ENCODE results near the gene RPS6KA2.
A peak's percentile ranks its signal among the peaks of the same experiment; 100 is the strongest.

RPS6KA2 gene

DNA sequence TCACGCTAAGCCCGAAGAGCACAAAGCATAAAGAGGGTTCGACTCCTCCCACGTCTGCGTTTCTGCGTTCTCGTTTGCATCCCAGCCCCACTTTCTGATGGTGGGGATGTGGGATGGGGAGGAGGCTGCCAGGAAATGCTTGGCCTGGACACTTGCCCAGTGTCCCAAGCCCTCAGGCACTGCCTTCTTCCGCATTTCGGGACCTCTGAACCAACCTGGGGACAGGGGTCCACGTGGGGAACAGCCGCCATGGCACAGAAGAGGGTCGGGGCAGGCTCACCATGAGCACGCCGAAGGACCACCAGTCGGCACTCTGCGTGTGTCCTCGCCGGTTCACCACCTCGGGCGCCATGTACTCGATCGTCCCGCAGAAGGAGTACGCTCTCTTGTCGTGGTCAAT is 128.8 kb downstream of the RPS6KA2 start:
- DNase-seq = no peak

DNA sequence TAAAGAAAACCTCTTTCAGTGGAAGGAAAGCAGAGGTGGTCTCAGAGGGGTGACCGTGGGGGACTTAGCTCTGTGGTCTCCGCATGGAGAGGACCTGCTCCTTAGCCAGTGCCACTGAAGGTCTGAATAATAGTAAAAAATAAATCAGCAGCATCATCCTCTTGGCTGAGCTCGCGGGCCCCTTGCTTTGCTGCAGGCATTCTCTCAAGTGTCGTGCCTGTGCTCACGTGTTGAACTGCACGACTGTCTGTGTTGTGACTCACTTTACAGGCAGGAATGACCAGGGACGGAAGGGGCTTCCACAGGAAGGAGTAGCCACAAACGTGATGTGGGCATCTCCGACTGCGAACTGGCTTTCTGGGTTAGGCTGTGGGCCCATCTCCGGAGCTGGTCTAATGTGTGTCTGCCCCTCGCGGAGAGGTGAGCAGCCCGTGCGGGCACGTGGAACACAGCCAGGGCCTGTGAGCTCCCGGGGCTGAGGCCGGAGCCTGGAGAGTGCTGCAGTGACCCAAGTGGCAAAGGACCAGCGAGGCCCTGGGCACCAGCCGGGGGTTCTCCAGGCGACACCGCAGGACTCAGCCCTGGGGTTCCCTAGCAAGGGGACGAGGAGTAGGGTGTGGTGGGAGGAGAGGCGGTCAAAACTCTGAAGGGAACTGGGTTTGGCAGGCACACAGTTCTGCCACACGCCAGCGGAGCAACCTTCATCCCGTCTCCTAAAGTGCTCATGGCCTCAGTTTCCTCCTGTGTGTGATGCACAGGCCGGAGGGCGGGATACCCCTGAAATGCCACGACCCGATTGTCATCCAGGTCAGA is 129.8 kb downstream of the RPS6KA2 start:
- no peak for DNase-seq

DNA sequence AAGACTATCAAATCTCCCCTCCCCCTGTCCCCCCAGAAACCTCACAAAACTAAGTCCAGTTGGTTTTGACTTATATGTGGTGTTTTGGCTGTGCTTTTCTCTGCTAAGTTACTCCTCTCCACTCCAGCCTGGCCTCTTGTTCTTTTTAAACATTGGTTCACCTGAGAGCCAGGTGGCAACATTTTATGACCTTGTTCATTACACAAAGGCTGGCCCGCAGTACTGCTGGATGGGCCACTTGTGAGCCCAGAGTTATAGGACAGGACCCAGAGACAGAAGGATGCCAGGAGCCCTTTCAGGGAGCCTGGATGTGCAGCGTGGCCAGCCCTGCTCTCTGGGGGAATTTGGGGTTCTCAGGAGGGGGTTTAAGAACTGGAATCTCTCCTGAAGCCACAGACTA is 130.6 kb downstream of the RPS6KA2 start:
- no peak for DNase-seq

DNA sequence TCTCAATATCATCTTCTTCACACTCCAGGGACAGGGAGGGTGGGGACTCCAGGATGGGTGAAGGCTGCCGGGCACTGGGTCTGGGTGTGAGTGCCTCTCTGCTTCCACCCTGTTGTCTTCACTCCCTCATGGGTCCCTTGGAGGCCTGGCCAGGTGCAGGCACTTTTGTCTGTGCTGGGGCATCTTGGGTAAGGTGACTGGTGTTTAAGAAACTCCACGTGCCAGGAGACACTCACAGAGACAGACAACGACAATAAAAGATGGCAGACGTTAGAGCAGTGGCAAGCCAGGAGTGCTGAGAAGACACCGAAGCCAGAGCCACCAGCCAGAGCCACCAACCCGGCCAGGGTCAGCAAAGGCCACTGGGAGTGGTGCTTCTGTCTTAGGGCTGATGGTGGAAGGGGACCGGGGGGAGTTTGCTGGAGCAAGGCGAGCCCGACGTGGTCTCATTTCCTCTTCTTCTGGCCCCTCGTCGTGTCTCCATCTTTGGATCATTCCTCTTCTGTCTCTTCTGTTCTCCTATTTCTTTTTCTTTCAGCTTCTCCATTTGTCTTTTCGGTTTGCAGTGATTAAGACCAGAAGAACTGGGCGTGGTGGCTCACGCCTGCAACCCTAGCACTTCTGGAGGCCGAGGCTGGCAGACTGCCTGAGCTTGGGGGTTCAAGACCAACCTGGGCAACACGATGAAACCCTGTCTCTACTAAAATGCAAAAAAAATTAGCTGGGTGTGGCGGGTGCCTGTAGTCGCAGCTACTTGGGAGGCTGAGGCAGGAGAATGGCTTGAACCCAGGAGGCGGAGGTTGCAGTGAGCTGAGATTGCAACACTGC is 131.3 kb downstream of the RPS6KA2 start:
- no peak for DNase-seq

DNA sequence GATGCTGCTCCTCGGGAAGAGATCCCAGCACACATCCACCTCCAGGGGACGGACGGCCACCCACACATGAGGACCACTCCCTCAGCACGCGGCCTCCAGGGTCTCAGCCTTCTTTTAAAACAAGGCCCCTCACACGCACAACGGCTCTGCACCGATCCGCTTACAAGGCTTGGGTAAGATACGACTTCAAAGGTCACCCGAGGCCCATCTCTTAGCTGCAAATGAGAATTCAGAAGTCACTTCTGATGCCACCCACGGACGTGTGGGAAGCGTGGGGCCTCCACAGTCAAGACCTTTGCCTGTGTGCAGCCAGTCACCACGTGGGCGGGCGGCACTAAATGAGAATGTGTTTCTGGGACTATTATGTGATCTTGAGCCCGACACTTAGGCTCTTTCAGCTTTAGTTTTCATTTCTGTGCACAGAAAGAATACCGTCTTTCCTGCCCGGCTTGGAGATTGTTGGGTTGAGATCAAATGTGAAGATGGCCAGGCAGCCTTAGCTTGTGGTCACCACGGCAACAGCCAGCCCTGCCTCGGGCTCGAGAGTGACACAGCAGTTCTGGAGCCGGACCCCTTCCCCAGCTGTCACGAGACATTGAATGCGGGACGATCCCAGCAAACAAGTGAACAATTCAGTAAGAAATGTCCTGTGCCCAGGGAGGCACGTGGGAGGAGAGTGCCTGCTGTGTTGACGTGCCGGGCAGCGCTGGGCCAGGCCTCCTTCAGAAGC is 132.1 kb downstream of the RPS6KA2 start:
- DNase-seq = peak; percentile 32

DNA sequence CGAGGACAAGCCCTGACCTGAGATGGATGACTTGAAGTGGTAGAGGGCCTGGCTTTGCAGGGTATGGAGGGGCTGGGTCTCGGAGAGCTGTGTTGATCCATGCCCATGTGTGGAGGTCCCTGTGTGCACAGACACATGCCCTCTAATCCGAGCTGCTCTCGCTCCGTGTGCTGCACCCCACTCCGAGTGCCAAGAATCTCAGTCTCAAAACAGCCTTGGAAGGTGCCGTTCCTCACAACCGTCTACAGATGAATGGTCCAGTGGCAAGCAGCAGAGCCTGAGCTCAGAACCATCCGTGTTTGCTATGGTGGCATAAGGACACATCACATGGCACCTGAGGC is 133.0 kb downstream of the RPS6KA2 start:
- no peak for DNase-seq

DNA sequence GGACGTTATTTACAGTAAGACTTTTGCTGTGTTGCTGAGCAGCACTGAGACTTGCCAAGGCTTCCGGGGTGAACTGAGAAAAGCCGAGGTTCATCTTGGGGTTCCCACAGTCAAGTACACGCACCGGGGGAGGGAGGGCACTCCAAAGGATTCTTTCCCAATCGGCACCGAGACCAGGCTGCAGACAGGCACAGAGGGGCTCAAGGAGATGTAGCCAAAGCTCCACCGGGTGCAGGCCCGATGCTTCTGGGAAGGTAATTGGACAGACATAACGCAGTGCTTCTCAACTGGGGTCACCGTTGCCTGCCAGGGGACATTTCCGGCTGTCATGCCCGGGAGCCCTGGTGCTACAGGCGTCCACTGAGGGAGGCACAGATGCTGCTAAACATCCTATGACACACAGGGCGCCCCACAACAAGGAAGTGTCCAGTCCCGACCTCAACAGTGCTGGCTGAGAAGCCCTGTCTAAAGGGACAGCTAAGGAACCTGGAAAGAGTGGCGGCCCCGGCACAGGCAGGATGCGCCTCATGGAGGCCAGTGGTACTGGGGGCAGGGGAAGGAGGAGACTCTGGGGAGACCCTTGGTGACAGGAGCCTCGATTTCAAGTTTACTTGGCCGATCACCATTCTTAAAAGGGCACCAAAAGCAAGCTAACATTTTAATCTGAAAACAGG is 133.5 kb downstream of the RPS6KA2 start:
- DNase-seq = no peak

DNA sequence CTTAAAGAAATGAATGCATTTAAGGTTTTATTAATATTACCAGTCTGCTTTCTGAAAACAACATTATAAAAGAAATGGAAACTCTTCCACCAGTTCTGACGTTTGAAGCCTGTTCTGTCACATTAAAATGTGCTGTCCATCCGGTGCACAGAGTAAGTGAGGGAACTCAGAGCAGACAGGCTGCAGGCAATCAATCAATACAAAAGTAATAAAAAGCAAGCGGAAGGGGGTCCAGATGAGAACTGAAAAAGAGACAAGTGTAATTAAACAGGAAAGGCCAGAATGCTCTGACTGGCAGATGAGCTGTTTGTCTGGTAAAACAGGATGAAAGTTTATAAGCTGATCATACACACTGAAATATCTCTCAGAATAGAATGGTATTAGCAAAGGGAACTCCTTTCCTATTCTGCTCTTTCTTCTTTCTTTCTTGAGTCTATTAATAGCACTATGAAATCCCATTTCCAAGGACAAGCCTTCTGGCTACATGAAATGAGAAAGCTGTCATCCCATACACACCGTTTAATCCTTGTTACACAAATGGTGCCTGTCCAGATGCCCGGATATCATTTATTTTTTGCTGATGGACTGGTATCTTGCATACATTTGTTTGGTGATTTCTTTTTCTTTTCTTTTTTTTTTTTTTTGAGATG is 134.8 kb downstream of the RPS6KA2 start:
- DNase-seq = no peak

DNA sequence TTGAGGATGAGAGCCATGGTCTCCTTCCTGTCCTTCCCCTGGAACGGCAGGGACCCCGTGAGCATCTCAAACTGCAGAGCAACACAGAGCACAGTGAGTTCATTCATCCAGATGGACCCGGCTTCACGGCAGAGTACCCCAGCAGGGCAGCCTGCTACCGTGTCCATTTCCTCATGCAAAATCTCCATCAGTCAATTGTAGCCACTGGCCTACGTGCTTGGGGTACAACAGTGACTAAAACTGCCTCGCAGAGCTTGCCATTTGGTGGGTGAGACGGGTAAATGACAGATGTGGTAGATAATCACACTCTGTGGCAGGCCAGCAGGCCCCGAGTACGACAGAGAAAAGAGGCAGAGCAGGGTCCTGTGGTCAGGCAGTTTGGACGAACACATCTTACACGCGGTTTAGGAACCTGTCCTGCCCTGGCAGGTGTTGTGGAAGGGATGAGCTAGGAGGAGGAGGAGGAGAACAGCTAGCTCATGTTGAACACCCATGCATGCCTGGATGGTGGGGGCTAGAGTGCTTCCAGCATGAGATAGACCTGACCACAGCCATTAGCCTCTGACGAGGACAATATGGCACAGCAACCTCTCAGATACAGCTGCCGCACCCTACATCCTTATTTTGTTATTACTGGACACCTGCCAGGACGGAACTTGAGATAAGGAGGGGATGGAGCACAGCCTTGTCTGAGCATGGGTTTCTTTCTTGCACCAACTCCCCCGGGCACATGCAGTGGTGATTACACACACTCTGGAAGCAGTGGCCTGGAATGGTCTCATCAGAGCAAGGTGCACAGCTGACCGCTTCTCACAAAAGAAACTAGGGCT is 136.2 kb downstream of the RPS6KA2 start:
- DNase-seq = no peak

DNA sequence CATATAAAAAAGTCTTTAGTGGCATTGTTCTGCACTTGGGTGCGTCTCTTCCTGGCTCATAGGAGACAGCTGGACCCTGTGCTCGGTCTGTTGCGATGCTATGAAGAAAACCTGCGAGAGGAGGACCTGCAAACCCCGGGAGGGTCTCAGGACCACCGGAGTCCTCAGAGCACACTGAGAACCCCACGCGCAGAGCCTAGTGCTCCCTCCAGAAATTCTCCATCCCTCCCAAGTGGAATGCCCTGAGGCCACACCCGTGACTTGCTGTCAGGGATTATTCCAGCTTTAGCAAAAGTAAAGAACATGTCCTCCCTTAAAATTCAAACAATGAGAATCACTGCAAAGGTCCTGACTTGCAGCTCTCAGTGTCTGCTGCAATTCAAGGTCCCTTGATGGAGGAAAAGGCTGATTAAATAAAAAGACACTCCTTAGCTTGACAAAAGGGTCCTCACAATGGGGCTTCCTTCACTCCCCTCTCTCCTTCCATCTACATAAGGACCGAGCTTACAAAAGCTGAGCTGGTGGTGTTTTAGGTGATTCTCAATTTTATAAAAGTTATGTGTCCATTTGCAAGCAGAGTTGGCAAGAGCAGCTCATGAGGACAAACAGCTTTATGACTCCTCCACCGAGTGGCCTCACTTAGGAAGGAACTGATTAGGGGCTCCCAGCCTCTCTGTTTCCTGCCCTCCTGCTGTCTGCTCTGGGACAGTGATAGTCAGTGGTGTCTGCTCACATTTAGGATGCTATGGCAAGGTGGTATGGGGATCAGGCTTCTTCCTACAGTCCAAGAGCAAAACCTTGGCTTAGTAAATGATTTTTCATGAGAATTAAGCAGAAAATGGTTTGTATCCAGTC is 137.5 kb downstream of the RPS6KA2 start:
- no peak for DNase-seq

DNA sequence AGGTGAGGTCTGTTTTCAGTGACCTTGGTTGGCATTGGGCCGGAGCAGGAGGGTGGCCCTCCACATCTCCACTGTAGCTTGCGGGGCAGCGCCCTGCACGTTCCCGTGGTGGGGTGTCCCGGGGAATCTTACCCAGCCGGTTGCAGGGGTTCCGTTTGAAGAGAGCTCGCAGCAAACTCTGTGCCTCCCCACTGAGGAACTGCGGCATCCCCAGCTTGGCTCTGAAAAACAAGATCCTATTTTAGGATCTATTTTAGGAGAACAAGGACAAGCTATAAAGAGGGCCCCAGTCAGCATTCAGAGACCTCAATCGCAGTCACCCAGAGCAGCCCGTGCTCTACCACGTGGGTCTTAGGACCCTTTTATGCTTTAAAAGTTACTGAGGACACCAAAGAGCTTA is 138.3 kb downstream of the RPS6KA2 start:
- DNase-seq = no peak

DNA sequence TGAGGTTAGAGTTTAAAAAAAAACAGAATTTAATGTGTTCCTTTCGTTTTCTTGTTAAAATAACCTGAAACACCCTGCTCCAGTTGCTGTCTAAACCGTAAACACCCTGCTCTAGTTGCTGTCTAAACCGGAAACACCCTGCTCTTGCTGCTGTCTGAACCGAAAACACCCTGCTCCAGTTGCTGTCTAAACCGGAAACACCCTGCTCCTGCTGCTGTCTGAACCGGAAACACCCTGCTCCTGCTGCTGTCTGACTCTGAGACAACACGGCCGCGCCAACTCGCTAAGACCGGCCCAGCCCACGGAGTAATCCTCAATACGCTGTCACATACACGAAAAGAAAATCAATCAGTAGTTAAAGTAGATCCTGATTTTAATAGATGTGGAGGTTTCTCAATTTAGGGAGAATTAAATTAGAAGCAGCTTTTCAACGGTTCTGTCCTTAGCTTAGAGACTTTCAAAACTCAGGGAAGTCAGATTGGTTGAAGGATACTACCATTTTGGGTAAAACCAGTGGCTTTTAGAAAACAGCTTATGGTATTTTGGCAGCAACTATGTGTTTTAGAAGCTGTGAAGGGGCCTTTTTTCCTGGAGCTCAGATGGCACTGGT is 138.9 kb downstream of the RPS6KA2 start:
- peak; percentile 61 for DNase-seq

DNA sequence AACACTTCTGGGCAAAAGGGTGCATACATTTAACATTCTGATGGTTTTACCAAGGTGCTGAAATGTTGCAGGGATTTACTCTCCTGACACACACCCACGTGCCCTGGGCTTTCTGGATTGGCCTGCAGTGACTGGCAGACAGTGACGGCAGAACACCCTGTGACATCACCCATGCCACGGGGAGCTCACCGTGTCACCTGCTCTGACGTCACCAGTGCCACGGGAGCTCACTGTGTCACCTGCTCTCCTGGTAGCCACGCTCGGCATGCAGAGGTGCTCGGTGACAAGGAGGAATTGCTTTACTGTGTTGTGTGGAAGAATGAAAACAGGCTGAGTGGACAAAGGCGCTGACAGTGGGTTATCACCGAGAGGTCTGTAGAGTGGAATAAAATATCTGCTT is 139.9 kb downstream of the RPS6KA2 start:
- no peak for DNase-seq

DNA sequence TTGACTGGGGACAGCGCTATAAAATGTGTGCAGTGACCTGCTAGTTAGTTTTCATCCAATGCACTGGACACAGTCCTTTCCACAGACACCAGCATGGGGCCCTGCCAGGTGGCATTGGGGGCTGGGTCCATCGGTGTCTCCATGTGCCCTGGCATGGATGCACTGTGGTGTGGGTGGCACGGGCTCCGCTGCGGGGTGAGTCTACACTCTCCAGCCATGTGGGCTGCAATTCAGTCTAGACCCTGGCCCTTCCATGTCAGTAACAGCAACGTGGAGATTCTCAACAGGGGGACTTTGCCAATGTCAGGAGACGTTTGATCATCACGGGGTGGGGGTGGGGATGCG is 140.5 kb downstream of the RPS6KA2 start:
- DNase-seq = no peak

DNA sequence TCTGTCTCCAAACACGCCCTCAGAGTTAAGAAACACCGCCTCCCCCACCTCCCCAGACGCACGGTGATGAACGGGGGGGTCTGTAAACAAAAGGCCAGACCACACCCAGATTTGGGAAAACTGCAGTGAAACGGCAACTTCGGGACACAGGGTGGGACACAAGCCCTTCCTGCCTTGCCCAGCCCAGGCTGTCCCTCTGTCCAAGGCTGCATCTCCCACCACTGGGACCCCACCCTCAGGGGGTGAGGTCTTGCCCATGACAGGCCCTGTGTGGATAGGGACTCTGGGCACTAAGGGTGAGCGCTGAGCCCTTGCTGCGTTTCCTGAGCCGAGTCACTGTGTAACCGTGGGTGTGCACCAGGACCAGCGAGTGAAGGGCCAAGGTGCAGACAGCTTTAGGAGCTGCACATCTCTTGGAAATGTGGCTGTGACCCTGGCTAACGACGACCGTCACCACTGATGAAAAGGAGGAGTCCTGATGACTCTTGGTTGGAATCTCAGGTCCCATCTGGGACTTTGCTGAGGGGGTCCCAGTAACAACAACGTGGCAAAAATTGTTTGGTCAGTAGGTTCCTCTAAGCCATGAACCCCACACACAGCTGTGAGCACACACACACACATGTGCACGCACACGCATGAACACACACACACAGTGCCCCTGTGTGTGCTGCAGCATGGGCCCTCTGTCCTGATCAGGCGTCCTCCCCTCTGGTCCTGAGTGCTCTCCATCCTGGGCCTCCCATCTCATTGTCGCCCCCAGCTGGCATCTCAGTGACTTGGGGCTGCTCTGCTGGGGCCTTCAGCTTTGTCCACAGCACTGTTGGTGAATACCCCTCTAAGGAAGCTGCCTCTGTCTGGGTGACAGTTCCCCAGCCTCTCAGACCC is 141.2 kb downstream of the RPS6KA2 start:
- DNase-seq = no peak

DNA sequence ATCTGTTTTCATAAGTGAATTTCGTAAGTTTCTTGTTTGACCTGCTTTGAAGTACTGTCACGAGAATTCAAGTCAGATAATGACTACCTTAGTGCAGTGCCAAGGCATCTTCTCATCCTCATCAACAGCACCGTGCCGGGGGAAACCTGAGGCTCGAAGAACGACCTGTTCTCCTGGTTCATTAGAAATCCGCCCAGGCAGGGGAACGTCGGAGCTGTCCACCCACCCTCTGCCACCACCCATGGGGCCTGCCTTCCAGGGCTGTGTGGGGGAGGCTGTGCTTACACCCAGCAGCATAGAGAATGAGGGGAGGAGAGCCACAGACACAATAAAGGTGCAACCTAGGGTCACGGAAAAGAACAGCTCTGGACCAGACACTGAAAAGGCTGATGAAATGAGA is 142.2 kb downstream of the RPS6KA2 start:
- DNase-seq = no peak

DNA sequence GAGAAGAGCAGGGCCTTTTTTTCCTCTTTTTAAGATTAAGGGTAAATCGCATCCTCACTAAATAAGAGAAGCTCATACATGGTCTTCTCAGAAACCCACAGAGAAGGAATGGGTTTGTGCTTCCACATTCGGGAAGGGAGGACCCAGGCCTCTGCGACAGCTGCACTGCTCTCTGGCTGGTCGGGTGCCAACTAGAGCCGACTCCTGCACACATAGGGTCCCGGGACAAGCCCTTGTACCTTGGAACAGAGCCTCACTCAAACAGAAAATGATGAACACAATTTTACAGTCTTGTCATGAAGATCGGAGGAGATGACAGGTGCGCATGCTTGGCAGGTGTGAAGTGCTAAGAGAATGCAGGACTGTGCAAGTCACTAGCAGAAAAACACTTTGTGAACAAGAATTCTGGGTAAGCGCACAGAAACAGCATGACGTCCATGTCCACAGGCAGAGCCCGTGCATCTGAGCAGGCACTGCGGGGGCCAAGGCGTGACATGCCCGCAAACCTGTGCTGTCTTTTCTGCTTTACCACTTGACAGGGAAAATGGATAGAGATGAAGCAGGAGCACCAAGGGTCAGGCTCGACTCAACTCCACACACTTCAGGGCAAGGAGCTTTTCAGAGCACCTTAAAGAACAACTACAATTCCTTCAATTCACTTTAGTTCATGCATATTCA is 143.3 kb downstream of the RPS6KA2 start:
- DNase-seq = peak; percentile 73

DNA sequence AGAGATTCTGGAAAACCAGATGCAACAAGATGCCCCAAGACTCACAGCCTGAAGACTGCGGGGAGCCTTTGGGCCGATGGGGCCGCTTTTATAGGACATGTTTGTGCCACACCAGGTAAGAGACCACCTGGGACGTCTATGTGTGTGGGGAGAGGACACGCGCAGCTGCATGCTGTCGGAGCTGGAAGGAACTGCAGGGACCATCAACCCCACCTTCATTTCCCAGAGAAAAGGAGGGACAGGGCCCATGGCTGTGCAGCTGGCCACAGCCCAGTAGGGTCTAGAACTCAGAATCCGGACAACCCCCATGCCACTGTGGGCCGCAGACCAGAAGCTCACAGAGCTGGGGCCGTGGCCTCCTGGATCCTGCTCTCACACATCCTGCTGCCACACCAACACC is 144.0 kb downstream of the RPS6KA2 start:
- DNase-seq = no peak
